Thyroid gland (tissue), 4 donors: ENCODE data around the gene ABCC8. TPM values are rescaled to one million over a fixed set of nuclear protein-coding genes. Genes with fewer than 3 reads are reported as not detected.

Experiments used
- DNase-seq, 2 donors: peaks; one replicate each; pipeline ENCODE4 v3.0.0-alpha.2; 2019
- H3K27ac ChIP-seq, 3 donors: fragments of 200-600 bp; sonication (generic); 1 replicate in 2 of 3; 2 replicates in 1 of 3; pipeline ENCODE4 v1.5.1; 2016 to 2019; ENCODE audit warnings: mild to moderate bottlenecking in 1 of 3, moderate library complexity in 1 of 3
- H3K27me3 ChIP-seq: fragments of 200-600 bp; sonication (generic); one replicate; pipeline ENCODE4 v1.5.1; 2019
- H3K36me3 ChIP-seq, 2 donors: fragments of 200-600 bp; sonication (generic); one replicate each; pipeline ENCODE4 v1.5.1; 2016 to 2019
- H3K4me1 ChIP-seq, 2 donors: fragments of 200-600 bp; sonication (generic); one replicate each; pipeline ENCODE4 v1.5.1; 2017 to 2019
- H3K4me3 ChIP-seq, 3 donors: fragments of 200-600 bp; sonication (generic); replicated peaks in 1 of 3; 1 replicate in 2 of 3; 2 replicates in 1 of 3; pipeline ENCODE4 v1.5.1; 2016; ENCODE audit warnings: mild to moderate bottlenecking in 1 of 3
- H3K9me3 ChIP-seq: fragments of 200-600 bp; sonication (generic); one replicate; pipeline ENCODE4 v1.5.1; 2017
- POLR2A ChIP-seq, 2 donors: fragments of 450-650 bp; IDR thresholded peaks; one replicate each; pipeline ENCODE4 v1.6.1; 2017; ENCODE audit warnings: antibody characterized with exemption in 2 of 2, mild to moderate bottlenecking in 2 of 2, moderate library complexity in 1 of 2
- WGBS, 2 donors: methylation state at CpG; one replicate each; pipeline ENCODE4 v1.1.5; 2017; 5-methylcytosine and 5-hydroxymethylcytosine counted together
- intact Hi-C: fragments of 100-400 bp; cut with DNase I; formaldehyde crosslinking; loops from one replicate; pipeline ENCODE4 v1.15.1; 2023
- total RNA-seq, 4 donors: library from RNA; depleted of rRNA; stranded (reverse); fragments of >200 nt; gene quantifications; one replicate each; pipeline ENCODE4 v1.2.3, GENCODE V29; 2016
- TF ChIP-seq, protein P1 (sequence below), 6 experiments: fragments of 200-600 bp in 3 of 6; fragments of 450-650 bp in 3 of 6; sonication (generic) in 3 of 6; IDR thresholded peaks; one replicate each; pipeline ENCODE4 v1.5.1; 2016 to 2019; ENCODE audit warnings: antibody characterized with exemption in 6 of 6, mild to moderate bottlenecking in 2 of 6, inconsistent platforms in 1 of 6, moderate library complexity in 1 of 6

Gene ABCC8
- total RNA-seq, 4 donors from 2014 or later: 10.9 to 19.1 (median 15.1) TPM

DNA sequence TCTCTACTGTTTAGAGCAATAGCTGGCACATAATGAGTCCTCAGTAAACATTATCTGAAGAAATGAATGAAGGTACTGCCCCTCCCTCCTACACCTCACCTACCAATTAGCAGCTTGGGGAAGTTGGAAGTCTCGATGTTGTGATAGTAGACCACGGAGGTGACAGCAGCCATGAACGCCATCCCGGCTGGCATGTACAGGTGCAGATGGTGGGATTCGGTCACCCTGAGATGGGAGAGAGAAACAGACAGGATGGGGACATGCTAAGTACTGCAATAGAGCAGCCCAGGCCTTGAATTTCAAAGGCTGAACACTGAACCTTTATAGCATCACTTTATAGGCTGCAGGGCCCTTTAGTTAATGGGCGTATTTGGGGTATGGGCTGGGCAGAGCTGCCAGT, 6.6 kb downstream of the ABCC8 start:
- Histone ChIP-seq H3K4me3 (no peak overlapping the region), H3K4me1 (no peaks in the 10 kb centered on the region), H3K27ac (no peak overlapping the region), H3K27me3 (no peaks in the 10 kb centered on the region), H3K9me3 (no peaks in the 10 kb centered on the region), H3K36me3 (no peaks in the 10 kb centered on the region)
- intact Hi-C loops: no loop called here
- TF ChIP-seq POLR2A (IDR thresholded peaks at IDR 0.05): no peak
- TF ChIP-seq, protein P1, sequence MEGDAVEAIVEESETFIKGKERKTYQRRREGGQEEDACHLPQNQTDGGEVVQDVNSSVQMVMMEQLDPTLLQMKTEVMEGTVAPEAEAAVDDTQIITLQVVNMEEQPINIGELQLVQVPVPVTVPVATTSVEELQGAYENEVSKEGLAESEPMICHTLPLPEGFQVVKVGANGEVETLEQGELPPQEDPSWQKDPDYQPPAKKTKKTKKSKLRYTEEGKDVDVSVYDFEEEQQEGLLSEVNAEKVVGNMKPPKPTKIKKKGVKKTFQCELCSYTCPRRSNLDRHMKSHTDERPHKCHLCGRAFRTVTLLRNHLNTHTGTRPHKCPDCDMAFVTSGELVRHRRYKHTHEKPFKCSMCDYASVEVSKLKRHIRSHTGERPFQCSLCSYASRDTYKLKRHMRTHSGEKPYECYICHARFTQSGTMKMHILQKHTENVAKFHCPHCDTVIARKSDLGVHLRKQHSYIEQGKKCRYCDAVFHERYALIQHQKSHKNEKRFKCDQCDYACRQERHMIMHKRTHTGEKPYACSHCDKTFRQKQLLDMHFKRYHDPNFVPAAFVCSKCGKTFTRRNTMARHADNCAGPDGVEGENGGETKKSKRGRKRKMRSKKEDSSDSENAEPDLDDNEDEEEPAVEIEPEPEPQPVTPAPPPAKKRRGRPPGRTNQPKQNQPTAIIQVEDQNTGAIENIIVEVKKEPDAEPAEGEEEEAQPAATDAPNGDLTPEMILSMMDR (IDR thresholded peaks at IDR 0.05): no peak
- 96 to 98% methylated on average over 6 of the region's 6 CpGs for WGBS, 2 donors
- DNase-seq: no peak

DNA sequence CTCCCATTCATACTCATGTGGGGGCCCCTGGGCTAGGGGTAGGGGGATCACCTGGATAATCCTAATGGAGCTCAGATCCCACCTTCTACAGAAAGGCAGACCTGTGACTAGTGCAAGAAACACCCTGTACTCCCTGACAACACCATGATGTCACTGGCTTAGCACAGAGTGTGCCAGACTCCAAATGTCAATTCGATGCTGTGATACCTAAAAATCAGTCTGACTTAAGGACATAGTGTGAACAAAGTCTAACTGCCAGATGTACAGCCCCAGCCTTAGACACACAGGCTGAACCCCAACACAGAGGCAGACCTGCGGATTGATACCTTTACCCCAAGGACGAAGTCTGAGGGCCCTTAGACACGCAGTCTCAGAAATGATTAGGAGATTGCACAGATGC, 8.5 kb downstream of the ABCC8 start:
- Histone ChIP-seq H3K27ac (no peak overlapping the region), H3K9me3 (no peaks in the 10 kb centered on the region), H3K36me3 (no peaks in the 10 kb centered on the region), H3K4me1 (no peaks in the 10 kb centered on the region), H3K27me3 (no peaks in the 10 kb centered on the region), H3K4me3 (no peak overlapping the region)
- 73 to 89% methylated on average over 4 of the region's 4 CpGs for WGBS, 2 donors
- TF ChIP-seq, protein P1 (IDR thresholded peaks at IDR 0.05): no peak
- TF ChIP-seq POLR2A (IDR thresholded peaks at IDR 0.05): no peak
- DNase-seq: peak; percentile 12 to 58
- intact Hi-C loops: no loop called here

DNA sequence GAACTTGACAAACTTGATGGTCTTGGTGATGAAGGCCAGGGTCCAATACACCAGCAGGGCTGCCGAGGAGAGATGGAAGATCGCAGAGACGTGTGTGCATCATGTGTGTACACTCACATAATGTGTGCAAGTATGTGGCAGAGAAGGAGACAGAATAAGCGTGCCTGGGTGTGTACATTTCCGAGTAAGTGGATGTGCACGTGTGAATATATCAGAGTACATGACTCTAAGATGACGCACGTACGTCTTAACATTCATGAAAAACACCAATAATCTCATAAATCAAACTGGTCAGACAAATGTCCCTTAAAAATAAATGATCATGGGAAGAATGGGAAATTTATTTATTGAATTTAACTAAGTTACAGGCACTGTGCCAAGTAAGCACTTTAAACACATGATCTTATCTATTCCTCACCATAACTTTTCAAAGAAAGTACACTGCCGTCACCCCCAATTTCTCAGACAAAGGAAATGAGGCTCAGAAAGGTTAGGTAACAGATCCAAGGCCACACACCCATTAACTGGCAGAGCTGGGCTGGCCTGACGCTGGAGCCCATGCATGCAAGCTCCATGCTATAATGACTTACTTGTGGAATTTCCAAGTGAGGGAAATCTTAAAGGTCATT, 13.0 kb downstream of the ABCC8 start:
- no peaks in the 10 kb centered on the region for H3K27me3 ChIP-seq
- no peaks in the 10 kb centered on the region for H3K9me3 ChIP-seq
- TF ChIP-seq, protein P1 (IDR thresholded peaks at IDR 0.05): no peak
- no peak for TF ChIP-seq POLR2A (IDR thresholded peaks at IDR 0.05)
- 86 to 91% methylated on average over 11 of the region's 11 CpGs for WGBS, 2 donors
- H3K4me1 ChIP-seq: no peaks in the 10 kb centered on the region
- H3K27ac ChIP-seq: no peak overlapping the region
- DNase-seq: no peak
- intact Hi-C loops: no loop called here
- no peaks in the 10 kb centered on the region for H3K36me3 ChIP-seq
- H3K4me3 ChIP-seq: no peak overlapping the region

DNA sequence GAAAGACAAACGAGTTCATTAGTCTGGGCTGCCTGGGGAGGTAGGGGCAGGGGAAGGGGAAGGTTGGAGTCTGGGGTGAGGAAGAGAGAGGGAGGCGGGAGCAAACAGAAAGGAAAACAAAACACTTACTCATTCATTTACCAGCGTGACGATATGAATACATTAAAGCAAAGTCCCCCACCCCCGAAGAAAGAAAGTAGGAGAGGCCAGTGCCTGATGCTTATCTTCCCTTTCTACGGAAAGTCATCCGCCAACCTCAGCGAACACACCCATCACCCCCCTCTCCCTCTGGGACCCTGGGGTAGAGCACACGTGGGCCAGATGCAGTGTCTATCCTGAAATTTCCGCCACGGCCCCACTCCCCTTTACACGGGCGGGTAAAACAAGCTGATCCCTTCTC, 13.7 kb downstream of the ABCC8 start:
- WGBS, 2 donors: 83% methylated on average over 13 of the region's 13 CpGs
- Histone ChIP-seq H3K4me3 (no peak overlapping the region), H3K27me3 (no peaks in the 10 kb centered on the region), H3K27ac (no peak overlapping the region), H3K36me3 (no peaks in the 10 kb centered on the region), H3K4me1 (no peaks in the 10 kb centered on the region), H3K9me3 (no peaks in the 10 kb centered on the region)
- TF ChIP-seq, protein P1 (IDR thresholded peaks at IDR 0.05): no peak
- no peak for TF ChIP-seq POLR2A (IDR thresholded peaks at IDR 0.05)
- DNase-seq: no peak
- intact Hi-C loops: no loop called here

DNA sequence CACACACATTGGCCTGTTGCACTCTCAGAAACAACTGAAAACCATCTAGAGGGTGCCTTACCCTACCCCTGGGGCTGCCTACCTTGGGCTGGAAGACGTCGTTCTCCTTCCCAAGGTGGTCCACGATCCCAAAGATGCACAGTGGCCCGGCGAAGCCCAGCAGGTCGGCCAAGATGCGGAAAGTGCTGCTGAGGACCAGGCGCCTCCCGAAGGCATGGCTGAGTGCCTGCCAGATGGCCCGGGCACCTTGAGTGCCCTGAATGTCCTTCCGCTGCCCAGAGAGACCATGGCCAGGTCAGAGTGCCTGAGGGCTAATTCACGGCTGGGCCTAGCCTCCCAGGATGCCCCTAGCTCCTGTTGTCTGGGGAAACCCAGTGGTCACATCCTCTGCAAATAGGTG, 16.2 kb downstream of the ABCC8 start:
- no peaks in the 10 kb centered on the region for H3K36me3 ChIP-seq
- H3K27me3 ChIP-seq: no peaks in the 10 kb centered on the region
- H3K4me1 ChIP-seq: no peaks in the 10 kb centered on the region
- H3K4me3 ChIP-seq: no peak overlapping the region
- H3K9me3 ChIP-seq: no peaks in the 10 kb centered on the region
- no peak overlapping the region for H3K27ac ChIP-seq
- no peak for DNase-seq
- intact Hi-C loops: no loop called here
- no peak for TF ChIP-seq POLR2A (IDR thresholded peaks at IDR 0.05)
- TF ChIP-seq, protein P1 (IDR thresholded peaks at IDR 0.05): no peak
- 90 to 100% methylated on average over 3 to 10 of the region's 12 CpGs for WGBS, 2 donors
